Stimulated activated CD4-positive, alpha-beta T cell treated with anti-CD3 and anti-CD28 coated beads, Interleukin-15, amount 100 ng/mL, for 24 hours (primary cell): Measurements from ENCODE around the gene NTN4.
"Not testable (repeated sequence)": the region's sequence is repeated elsewhere in the genome, so short reads cannot be mapped to it uniquely, and the experiment has no call there.

Experiments
- DNase-seq: peaks from one replicate; pipeline ENCODE4 v3.0.0-alpha.2; 2020

Gene NTN4

GRCh38 chr12:95790033-95790916, at the start of gene NTN4:
NTN4 (minus strand) TSS chr12:95790764; CDS start chr12:95790309, 455 bp downstream.
- peak; percentile 54 for DNase-seq

DNA sequence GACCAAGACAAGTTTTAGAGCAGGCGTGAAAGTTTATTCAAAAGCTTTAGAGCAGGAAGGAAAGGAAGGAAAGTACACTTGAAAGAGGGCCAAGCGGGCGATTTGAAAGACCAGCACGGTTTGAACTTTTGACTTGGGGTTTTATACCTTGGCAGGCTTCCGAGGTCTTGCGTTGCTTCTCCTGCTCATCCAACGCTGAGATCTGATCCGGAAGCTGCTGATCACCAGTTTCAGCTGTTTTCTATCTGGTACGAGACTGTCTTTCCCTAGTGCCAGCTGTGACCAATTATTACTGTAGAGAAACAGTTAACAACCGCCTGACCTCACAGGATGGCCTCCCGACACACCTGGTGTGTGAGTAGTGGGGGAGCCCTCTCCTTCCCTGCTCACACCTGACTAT, 47.6 kb upstream of the NTN4 start:
- DNase-seq, result no peak

DNA sequence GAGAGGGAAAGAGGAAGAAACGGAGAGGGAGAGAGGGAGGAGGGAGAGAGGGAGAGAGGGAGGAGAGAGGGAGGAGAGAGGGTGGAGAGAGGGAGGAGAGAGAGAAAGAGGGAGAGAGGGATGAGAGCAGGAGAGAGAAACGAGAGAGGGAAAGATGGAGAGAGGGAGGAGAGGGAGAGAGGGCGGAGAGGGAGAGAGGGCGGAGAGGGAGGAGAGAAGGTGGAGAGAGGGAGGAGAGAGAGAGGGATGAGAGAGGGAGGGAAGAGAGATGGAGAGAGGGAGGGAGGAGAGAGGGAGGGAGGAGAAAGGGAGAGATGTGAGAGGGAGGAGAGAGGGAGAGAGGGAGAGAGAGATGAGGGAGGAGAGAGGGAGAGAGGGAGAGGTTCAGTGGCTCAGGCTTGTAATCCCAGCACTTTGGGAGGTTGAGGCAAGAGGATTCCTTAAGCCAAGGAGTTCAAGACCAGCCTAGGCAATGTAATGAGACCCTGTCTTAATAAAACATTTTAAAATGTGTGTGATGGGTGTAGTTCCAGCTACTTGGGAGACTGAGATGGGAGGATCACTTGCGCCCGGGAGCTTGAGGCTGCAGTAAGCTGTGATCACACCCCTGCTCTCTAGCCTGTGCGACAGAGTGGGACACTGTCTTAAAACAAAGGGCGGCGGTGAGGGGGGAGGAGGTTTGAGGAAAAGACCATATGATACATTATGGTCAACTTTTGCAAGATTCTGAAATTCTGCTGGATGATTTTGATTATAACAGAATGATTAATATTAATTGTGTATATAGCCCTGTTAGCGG, 46.9 kb upstream of the NTN4 start:
- no peak for DNase-seq

DNA sequence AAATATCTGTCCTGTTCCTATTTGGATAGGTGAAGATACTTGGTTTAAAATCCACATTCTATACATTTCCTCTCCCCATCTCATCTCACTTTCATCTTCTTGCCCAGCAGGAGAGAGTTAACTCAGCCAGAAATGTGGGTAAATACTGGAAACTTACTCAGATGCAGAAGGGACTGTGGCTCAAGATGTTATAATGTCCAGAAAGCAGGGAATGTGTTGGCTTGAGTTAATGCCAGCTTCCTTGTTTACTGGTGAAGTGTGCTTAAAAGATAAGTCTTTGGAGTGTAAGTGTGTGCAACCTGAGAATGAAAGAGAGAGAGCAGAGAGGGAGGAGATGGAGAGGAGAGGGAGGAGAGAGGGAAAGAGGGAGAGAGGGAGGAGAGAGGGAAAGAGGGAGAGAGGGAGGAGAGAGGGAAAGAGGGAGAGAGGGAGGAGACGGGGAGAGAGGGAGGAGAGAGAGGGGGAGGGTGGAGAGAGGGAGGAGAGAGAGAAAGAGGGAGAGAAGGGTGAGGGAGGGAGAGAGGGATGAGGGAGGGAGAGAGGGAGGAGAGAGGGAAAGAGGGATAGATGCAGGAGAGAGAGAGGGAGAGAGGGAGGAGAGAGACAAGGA, 46.2 kb upstream of the NTN4 start:
- no peak for DNase-seq

- no peak for DNase-seq
Measured at GRCh38 chr12:95836185-95836609, 45.6 kb upstream of the NTN4 start.

DNA sequence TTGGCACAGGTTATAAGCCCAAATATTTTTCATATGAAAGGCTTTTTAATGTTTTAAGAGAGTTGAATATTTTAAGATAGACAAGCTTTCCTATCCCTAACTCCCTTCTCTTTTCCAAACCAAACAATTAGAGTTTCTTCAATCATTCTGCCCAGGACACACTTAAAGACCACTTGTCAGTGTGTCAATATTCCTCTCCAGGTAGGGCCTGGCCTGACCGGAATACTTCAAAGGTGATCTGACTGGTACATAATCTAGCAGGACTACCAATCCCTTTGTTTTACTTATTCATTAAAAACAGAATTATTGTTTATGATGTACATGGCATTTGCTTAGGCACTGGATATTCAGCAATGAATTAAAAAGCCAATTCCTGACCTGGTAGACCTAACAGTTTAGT, 44.0 kb upstream of the NTN4 start:
- no peak for DNase-seq

GRCh38 chr12:95830335-95831089, 39.9 kb upstream of the NTN4 start:
- no peak for DNase-seq

GRCh38 chr12:95829395-95829794, 38.8 kb upstream of the NTN4 start:
- DNase-seq, result no peak

GRCh38 chr12:95820096-95820703, 29.6 kb upstream of the NTN4 start:
- no peak for DNase-seq

DNA sequence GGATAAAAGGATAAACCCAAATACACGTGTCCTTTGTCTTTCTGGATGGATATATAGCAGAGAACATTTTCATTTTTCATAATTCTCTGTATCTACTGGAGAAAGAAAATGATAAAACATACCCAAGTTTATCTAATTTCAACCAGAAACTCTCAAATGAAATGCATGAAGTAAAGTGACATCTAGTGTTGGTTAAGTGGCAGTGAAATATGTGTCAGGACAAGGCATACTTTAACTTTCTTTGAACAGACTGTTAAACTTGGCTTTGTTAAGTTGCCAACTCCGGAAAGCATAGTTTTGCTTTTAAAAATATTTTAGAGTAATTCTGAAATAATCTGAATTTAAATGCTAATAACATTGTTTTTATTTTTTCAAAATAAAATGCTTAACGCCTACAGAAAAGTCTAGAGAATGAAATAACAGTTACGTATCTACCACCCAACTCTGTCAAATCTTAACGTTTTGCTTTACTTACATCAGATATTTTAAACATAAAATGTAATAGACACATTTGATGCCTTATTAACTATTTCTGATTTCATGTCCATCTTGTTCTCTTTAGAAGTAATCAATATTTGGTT, 25.2 kb upstream of the NTN4 start:
- no peak for DNase-seq

- not testable (repeated sequence) for DNase-seq
Measured at GRCh38 chr12:95812155-95812554, 21.6 kb upstream of the NTN4 start.

GRCh38 chr12:95810411-95810810, 19.8 kb upstream of the NTN4 start:
- DNase-seq, result no peak

GRCh38 chr12:95809000-95809680, 18.6 kb upstream of the NTN4 start:
- DNase-seq, result no peak

- DNase-seq, result no peak
Measured at GRCh38 chr12:95808146-95808545, 17.6 kb upstream of the NTN4 start.

DNA sequence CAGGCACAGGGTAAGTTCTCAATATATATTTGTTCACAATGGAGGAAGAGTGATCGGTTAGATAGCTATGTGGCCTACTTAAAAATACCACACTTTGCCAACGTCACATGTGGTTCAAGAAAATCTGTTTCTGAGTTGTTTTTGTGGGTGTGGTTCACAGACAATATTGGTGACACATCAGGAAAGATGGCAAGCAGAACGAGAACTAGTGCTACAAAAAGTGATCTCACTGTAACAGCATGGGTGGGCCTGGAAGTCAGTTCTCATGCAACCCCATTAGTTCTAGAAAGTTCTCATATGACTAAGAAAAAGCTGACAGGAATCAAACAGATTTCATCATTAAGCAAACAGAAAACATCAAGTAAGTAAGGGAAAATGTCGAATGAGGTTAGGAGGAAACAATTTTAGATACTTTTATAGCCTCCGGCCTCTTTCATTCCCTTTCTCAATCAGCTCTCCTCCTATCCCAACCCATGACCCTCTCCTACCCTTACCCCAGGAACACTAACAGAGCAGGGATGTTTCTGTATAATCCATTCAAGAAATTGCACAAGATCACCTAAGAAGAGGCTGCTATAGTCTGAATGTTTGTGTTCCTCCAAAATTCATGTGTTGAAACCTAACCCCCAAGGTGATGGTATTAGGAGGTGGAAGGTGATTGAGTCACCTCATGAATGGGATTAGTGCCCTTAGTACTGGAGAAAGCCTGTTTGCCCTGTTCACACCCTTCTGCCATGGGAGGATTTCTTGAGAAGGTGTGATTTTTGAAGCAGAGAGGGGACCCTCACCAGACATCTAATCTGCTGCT, 15.5 kb upstream of the NTN4 start:
- no peak for DNase-seq

DNA sequence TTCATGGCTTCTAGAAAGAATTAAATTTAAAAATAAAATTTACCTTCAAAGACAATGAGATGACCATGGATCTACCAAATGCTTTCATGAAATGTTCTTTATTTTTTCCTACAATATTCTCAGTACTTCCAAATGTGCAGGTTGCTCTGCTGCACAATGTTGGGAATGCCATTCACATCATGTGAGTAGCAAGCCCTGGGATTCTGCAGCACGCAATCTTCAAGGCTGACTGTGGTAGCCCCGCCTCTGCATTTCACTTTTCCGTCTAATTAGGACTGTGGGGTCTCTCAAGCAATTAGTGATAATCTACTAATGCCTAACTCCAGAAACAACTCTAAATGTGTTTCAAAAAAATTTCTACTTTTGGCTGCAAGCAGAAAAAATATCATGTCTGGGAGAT, 13.7 kb upstream of the NTN4 start:
- DNase-seq, result no peak

DNA sequence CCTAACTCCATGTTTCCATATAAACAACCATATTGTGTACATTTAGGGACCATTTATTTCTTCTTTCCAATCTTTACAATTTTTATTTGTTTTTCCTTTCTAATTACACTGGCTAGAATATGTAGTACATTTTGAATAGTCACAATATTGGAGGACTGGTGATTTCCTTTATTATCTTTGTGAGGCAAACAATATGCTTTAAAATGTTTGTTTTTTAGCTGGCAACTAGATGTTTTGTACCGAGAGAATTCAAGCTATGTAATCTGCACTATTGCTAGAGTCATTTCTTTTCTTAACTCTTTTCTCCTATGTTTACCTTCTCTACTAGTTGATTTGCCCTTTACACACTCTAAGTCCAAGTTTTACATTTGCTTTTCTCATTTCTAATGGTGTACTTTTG, 13.3 kb upstream of the NTN4 start:
- DNase-seq, result no peak

- DNase-seq, result no peak
Measured at GRCh38 chr12:95802482-95803270, 12.1 kb upstream of the NTN4 start.

- DNase-seq, result no peak
Measured at GRCh38 chr12:95796982-95797289, 6.4 kb upstream of the NTN4 start.
